Skin of body (tissue), 2 donors: ENCODE data around the gene GSS. TPM values are rescaled to one million over a fixed set of nuclear protein-coding genes. Genes with fewer than 3 reads are reported as not detected.
A peak's percentile ranks its signal among the peaks of the same experiment; 100 is the strongest.

ENCODE experiments used
- DNase-seq: peaks from one replicate; lab custom pipeline; 2025; lab: John Stamatoyannopoulos, UW
- total RNA-seq: library from RNA; depleted of rRNA; stranded (reverse); fragments of >200 nt; gene quantifications from one replicate; pipeline ENCODE4 v1.2.3, GENCODE V29; 2014

The GSS gene
- total RNA-seq, 1 donor from 2014 or later = 26.5 TPM

DNA sequence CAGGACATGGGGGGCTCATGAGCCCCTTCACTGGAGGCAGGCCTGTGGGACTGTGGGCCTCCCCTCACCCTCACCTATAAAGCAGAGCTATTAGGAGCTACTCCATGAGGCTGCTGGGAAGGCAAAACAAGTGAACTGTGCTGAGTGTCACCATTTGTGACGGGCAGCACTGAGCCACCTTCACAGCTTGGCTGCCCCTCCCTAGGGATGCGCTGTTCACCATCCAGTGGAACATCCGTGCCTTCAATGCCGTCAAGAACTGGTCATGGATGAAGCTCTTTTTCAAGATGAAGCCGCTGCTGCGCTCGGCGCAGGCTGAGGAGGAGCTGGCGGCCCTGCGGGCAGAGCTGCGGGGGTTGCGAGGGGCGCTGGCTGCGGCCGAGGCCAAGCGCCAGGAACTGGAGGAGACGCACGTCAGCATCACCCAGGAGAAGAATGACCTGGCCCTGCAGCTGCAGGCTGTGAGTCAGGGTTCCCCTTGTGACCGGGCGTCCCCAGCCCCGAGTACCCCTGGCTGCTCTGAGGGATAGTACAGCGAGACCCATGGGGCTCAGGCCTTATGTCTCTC, 38.4 kb upstream of the GSS start:
- DNase-seq = no peak

DNA sequence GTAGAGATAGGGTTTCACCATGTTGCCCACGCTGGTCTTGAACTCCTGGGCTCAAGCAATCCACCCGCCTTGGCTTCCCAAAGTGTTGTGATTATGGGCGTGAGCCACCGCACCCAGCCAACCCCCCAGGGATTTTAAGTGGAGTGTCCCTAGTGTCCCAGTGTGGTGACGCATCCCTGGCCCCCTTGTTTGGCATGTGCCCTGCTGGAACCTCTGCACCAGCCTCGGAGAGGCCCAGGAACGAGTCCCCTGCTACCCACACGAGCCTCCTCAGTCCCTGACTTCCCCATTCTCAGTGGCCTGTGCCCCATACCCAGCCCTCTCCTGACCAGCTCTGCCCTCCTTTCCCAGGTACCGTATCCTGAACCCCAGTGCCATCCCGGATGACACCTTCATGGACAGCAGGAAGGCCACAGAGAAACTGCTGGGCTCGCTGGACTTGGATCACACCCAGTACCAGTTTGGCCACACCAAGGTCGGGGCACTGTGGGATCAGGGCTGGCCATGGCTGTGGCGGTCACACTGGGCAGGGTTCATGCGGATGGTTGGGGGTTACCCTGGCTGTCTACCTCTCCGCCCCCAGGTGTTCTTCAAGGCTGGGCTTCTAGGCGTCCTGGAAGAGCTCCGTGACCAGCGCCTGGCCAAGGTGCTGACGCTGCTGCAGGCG, 37.3 kb upstream of the GSS start:
- DNase-seq = no peak

DNA sequence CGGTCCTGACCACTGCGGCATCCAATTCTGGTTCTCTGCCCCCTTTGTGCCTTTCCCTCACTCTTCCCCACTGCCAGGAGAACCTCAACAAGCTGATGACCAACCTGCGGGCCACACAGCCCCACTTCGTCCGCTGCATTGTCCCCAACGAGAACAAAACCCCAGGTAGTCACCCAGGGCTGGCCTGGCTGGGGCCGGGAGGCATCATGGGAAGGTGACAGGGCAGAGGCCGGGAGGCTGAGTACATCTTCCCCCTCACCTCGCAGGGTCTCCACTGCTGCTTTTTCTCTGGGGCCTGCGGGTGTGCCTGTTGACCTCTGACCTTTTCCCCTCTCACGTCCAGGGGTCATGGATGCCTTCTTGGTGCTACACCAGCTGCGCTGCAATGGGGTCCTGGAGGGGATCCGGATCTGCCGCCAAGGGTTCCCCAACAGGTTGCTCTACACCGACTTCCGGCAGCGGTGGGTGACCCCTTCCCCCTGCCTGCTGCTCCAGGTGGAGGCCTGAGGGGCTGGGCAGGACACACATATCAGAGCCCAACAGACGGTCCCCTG, 35.1 kb upstream of the GSS start:
- DNase-seq = no peak

DNA sequence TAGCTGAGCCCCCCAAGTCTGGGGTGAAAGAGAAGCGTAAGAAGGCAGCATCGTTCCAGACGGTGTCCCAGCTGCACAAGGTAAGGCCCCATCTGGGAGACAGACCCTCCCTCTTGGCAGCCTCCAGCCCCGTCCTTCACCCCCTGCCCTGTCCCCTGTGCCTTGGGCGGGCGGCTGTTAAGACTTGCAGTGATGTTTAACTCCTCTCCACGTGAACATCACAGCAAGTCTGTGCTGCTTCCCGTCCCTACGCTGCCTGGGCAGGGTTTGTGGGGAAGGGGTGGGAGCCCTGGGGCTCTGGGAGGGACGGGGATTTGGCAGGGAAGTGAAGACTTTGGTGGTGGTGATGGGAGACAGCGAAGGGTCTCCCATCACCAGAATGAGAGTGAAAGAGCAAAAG, 34.6 kb upstream of the GSS start:
- DNase-seq = no peak

DNA sequence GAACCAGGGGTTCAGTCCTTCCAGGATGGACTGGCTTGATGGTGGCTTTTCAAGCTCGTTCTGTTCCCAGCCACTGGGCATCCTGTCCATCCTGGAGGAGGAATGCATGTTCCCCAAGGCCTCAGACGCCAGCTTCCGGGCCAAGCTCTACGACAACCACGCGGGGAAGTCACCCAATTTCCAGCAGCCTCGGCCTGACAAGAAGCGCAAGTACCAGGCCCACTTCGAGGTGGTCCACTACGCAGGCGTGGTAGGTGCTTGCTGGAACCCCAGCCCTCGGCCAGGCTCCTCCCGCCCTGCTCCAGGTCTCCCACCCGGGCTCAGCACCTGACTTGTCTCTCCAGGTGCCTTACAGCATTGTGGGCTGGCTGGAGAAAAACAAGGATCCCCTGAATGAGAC, 34.1 kb upstream of the GSS start:
- DNase-seq = no peak

DNA sequence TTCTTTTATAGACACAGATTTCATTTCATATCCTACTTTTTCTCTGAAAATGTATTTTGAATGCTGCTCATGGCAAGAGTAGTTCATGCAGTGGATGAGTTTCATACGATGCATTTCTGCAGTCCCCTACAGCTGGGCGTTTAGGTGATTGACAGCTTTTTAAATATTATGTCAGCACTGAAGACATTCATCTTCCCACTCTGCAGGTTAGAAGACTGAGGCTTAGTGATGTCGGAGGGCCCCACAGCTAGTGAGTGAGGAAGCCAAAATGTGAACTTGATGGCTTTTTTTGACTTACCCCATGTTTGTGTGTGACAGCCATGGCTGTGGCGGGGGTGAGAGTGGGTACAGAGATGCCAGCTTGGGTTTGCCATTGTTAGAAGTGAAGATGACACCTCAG, 33.5 kb upstream of the GSS start:
- DNase-seq = no peak

DNA sequence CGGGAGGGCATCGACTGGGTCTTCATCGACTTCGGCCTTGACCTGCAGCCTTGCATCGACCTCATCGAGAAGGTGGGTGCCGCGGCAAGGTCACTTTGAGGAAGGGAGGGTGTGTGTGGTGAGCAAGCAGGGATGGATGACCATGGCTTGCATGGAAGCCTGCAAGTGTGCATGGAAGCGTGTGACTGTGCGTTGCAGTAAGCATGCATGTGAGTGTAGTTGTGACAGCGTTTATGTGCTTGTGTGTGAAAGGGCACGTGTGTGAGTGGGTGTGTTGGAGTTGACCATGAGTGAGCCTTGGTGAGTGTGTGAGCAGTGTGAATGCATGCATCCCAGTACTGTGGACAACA, 32.6 kb upstream of the GSS start:
- no peak for DNase-seq

DNA sequence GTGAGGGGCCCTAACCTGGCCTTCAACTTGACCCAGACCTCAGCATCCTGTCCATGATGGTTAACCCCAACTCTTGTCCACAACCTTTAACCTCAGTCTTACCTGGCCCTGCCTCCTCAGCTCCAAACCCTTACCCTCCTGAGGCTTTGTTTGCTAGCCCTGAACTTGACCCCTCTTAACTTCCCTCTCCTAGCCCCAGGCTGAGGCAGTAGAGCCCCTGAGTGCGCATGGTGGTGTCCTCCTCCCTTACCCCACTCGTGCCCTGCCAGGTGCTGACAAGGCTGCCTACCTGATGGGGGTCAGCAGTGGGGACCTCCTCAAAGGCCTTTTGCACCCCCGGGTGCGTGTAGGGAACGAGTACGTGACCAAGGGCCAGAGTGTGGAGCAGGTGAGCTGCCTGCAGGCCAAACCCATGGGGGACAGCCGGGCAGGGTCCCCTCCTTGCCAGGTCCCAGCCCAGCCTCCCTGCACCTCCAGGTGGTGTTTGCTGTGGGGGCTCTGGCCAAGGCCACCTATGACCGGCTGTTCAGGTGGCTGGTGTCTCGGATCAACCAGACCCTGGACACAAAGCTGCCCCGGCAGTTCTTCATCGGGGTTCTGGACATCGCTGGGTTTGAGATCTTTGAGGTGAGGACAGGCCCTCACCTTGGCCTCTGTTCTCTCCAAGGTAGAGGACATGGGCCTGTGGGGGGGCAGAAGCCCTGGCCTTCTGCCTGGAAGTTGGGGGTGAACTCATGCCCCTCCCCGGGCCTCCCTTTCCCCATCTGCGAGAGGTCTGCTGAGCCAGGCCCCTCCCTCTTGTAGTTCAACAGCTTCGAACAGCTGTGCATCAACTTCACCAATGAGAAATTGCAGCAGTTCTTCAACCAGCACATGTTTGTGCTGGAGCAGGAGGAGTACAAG, 31.9 kb upstream of the GSS start:
- DNase-seq = peak; percentile 14

DNA sequence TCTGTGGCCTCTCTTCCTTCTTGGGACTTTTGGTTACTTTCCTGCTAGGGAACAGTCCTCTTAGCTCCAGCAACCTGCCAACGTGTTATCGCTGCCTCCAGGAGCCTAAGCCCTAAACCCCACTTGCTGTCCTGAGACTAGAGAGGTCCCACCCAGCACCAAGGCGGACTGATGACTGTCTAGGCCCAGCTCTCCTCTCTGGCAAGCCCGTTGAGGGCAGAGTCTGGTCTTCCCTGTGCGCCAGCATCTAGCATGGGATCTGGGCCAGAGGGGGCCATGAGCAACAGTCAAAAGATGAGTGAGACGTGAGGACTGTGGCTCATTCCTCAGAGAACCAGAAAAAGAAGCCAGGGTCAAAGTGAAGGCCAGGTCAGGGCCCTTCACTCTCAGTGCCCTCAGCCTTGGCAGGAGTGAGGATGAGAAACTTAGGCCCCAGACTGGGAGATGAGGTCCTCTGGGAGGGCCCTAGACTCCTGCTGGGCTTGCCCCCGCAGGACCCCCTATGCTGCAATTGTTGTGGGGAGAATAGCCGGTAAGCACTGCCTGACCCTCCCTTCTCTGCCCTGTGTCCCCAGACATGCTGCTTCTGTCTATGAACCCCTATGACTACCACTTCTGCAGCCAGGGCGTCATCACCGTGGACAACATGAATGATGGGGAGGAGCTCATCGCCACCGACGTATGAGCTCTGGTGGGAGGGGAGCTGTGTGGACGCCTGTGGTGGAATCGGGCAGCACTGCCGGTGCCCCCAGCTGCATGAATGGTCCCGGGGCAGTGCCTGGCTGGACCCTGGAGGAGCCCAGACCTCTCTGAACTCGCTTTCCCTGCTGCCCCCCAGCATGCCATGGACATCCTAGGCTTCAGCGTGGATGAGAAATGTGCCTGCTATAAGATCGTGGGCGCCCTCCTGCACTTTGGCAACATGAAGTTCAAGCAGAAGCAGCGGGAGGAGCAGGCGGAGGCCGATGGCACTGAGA, 31.0 kb upstream of the GSS start:
- no peak for DNase-seq

DNA sequence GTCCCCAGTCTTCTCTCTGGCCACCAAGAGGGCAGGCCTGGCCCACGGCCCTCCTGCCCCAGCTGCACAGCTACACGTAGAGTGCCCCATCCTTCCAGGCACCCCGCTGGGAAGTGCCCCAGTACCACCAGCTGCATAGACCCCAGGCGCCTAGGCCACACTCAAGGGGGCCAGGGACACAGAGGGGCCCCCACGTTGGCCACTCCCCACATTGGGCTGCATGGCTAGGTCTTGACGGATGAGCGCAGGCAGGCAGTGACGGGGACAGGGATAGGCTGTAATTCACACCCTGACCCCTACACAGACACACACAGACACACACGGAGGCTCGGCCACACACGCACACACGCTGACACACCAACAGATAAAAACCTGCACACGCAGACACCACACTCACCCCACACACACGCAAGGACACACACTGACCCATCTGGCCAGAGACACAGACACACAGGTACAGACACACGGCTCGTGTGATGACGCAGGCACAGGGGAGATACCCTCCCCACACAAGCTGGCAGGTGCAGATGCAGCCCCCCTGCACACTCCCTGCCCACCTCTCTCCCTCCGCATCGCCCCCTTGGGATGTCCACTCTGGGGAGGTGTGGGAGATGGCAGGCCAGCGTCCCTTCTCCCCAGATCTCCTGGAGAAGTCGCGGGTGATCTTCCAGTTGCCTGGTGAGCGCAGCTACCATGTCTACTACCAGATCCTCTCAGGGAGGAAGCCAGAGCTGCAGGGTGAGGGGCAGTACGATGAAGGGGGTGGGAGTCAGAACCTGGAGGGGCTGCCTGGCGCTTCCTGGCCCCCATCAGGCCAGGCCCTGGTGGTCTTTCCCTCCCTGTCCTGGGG, 30.1 kb upstream of the GSS start:
- DNase-seq = no peak

DNA sequence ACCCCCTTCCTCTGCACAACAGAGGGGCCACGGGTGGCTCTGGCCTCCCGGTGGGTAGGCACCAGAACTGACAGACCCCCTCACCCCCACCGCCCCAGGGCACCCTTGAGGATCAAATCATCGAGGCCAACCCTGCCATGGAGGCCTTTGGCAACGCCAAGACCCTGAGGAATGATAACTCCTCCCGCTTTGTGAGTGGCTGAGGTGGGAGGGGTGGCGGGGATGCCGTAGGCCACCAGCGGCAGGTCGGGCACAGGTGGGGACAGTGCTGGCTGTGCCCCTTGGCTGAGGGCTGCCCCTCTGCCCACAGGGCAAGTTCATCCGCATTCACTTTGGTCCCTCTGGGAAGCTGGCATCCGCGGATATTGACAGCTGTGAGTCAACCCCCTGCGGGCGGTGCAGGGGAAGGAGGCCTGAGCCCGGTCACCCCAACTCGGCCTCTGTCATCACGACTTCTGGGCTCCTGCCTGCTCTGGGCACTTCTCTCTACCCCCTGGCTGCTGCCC, 29.2 kb upstream of the GSS start:
- DNase-seq = no peak

DNA sequence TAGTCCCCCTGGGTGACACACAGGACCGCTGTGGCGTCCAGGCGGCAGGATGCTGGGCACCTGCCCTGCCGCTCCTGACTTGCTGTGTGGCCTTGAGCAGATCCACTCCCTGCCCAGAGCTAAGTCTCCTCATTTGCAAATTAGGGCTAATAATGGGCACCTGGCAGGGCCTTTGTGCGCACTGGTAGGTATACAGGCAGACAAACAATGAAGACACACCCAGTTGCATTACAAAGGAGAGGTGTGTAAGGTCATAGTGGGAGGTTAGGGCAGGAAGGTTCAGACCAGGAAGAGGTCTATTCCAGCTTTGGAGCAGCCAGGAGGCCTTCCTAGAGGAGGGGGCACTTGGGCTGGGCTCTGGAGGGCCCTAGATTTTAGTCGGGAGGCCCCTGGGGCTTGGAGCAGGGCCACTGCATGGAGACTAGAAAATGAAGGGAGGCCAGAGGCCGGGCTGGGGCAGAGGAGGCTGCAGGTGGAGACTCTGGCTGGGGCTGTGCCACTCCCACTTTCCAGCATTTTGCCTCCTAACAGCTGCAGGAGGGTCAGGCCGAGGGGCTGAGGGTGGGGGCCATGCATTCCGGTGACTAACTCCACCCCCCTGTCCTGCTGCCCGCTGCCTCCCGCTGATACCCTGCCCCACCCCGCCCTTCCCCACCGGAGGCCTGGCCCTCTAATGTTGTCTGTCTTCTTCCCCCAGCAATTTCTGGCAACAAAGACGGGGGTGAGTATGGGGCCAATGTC, 28.6 kb upstream of the GSS start:
- DNase-seq = no peak

DNA sequence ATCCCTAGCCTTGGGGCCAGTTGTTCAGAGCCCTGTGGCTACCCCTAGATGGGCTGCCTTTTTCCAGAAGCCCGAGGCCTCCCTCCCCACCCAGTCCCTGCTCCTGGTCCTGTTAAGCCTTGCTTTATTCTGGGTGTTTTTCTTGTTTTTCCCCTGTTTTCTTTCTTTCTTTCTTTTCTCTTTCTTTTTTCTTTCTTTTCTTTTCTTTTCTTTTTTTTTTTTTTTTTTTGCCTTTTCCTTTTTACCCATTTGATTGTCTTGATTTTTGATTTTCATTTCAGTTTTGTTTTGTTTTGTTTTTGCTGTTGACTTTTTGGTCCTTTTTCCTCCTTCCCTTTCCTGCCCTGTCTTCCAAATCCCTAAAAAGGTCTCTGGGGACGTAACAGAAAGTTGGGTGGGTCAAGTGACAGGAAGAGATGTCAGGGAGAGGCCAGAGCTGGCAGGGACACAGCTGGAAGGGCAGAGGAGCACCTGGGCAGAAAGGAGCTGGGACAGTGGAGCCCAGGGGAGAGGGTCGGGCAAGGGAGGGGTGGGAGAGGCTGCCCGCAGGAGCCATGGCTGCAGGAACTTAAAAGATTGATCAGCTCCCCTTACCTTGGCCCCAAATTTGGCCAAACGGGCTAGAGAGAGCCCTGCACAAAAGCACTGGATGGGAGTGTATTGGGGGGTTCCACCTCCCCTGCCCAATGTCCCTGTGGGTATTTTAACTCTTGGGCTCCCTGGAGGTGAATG, 27.6 kb upstream of the GSS start:
- no peak for DNase-seq

DNA sequence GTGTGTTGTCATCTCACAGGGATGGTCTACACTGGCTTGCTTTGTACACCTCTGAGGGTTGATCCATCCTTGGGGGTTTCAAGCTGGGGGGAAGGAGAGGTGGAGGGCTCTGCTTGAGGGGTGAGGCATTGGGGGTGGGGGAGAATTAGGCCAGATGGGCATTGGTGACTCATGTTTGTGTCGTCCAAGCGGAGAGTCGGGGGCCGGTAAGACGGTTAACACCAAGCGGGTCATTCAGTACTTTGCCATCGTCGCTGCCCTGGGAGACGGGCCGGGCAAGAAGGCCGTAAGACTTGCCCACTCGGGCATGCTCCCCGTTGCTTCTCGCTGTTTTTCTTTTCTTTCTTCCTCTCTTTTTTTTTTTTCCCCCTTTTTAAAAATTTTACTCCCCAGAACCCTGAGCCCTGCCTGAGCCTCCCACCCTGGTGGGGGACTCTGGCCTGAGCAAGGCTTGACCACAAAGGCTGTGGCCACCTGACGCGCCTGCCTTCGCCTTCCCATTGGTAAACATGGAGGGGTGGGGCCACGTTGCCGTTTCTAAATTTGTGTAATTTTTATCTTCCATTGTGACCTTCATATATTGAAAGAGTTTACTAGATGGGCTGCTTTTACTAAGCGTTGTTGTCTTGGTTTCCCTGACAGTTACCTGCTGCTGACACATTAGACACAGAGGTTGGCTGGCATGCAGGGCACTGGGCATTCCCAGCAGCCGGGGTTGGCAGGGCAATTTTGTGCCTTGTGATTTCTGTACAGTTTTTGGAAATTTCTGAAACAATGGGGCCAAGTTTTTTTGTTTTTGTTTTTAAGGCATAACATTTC, 26.9 kb upstream of the GSS start:
- DNase-seq = no peak

DNA sequence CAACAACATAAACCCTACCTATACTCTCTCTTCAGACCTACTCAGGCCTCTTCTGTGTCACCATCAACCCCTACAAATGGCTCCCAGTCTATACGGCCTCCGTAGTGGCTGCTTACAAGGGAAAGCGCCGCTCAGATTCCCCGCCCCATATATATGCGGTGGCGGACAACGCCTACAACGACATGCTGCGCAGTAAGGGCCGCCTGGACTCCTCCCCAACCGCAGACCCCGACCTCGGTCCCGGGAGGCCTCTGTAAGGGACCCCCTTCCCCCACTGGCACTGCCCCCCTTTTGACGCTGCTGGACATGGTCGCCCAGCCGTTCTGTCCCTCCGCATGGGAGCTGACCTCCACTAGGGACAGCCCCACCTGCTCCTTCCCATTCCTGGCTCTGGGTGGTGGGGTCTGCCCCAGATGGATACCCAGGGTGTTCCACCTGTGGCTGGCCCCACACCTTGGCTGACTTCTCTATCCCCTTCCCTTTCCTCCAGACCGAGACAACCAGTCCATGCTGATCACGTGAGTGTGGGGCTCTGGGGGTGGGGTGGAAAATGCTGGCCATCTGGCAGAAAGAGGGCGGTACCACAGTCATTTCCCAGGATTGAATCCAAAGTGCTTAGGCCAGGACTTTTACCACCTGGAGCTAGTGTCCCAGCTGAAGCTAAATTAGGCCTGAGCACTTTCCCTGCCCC, 25.1 kb upstream of the GSS start:
- DNase-seq = no peak

DNA sequence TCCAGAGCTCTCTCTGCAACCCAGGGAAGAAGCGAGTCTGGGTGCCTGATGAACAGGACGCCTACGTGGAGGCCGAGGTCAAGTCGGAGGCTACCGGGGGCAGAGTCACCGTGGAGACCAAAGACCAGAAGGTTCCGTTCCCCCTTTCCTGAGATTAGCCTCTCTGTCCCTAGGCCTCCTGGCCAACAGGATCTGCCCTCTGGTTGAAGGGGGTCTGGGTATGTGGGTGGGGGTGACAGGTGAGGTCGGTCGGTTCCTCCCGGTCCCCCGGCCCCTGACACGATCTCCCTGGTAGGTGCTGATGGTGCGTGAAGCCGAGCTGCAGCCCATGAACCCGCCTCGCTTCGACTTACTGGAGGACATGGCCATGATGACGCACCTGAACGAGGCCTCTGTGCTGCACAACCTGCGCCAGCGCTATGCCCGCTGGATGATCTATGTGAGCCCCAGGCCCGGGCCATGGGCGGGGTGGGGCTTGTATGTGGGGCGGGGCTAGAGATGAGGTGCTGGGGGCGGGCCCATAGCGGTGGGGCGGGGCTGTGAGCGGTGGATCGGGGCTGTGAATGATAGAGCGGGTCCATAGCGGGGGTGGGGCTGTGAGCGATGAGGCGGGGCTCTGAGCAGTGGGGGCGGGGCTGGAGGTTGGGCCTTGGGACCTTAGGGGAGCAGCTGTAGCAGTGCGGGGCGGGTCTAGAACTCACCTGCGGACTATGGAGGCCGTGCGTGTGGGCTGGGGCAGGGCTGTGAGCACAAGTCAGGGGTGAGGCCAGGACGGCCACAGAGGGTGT, 24.0 kb upstream of the GSS start:
- no peak for DNase-seq
